Colonic mucosa (tissue), 4 donors: ENCODE results near the gene CLTRN. TPM values are rescaled to one million over a fixed set of nuclear protein-coding genes. Genes with fewer than 3 reads are reported as not detected.

Source experiments
- DNase-seq: peaks from one replicate; pipeline ENCODE4 v3.0.0-alpha.2; 2020
- H3K27ac ChIP-seq: fragments of 200-600 bp; one replicate; pipeline ENCODE4 v1.8.0; 2021
- H3K27me3 ChIP-seq: fragments of 200-600 bp; one replicate; pipeline ENCODE4 v1.8.0; 2021
- H3K36me3 ChIP-seq: fragments of 200-600 bp; one replicate; pipeline ENCODE4 v1.8.0; 2021
- H3K4me1 ChIP-seq: fragments of 200-600 bp; one replicate; pipeline ENCODE4 v1.8.0; 2021; ENCODE audit warnings: mild to moderate bottlenecking
- H3K4me3 ChIP-seq: fragments of 200-600 bp; one replicate; pipeline ENCODE4 v1.8.0; 2021
- H3K9ac ChIP-seq, 2 donors: one replicate each; pipeline ENCODE4 v1.7.0; 2013; ENCODE audit warnings: control low read depth in 2 of 2, low read depth in 2 of 2, low read length in 2 of 2
- H3K9me3 ChIP-seq: fragments of 200-600 bp; one replicate; pipeline ENCODE4 v1.8.0; 2021
- intact Hi-C: fragments of 100-400 bp; cut with DNase I; formaldehyde crosslinking; loops from one replicate; pipeline ENCODE4 v1.14.1; 2022
- total RNA-seq, 2 donors: library from RNA; stranded (reverse); fragmentation: NEBNext Ultra II Directional in 1 of 2; extraction: Animal tissue kit (Norgen Biotek cat#: 25700) in 1 of 2; gene quantifications; one replicate each; pipeline ENCODE4 v1.2.1, GENCODE V29; 2021
- TF ChIP-seq, protein P1 (sequence below): fragments of 200-600 bp; IDR thresholded peaks from one replicate; pipeline ENCODE4 v1.8.0; 2022; ENCODE audit warnings: antibody characterized with exemption, mild to moderate bottlenecking
- donor health status: healthy.
- donor health status: DM: no; HTN: no; CAD: no.
- donor health status: DM: no; HTN: no; CAD: no.

The CLTRN gene
- total RNA-seq, 2 donors from 2014 or later, result 0.35 TPM; not detected in 1

DNA sequence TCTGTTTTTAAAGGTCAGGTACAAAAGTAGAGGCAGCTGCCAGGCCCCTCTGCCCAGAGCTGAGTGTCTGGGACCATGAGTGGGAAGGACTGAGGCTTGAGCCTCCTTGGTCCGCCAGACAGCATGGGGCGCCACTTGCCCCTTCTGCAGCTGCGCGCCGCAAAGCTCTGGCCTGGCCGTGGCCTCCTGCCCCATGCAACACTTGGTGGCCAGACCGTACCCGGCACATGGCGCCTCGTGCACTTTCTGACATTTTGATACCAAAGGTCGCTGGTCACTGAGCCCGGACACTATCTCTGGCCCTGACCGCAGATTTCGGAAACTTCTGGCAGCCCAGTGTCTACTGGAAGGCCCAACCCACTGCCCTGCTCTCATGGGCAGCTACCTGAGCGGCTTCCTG, 18.6 kb downstream of the CLTRN start:
- H3K9ac ChIP-seq, result no peak overlapping the region
- H3K27ac ChIP-seq, result no peak overlapping the region
- H3K4me1 ChIP-seq, result no peaks in the 10 kb centered on the region
- H3K4me3 ChIP-seq, result no peak overlapping the region
- no peaks in the 10 kb centered on the region for H3K36me3 ChIP-seq
- DNase-seq, result no peak
- intact Hi-C loops, result no loop called here
- peaks cover 4% of the 10 kb centered on the region for H3K27me3 ChIP-seq
- H3K9me3 ChIP-seq, result no peaks in the 10 kb centered on the region
- TF ChIP-seq, protein P1, sequence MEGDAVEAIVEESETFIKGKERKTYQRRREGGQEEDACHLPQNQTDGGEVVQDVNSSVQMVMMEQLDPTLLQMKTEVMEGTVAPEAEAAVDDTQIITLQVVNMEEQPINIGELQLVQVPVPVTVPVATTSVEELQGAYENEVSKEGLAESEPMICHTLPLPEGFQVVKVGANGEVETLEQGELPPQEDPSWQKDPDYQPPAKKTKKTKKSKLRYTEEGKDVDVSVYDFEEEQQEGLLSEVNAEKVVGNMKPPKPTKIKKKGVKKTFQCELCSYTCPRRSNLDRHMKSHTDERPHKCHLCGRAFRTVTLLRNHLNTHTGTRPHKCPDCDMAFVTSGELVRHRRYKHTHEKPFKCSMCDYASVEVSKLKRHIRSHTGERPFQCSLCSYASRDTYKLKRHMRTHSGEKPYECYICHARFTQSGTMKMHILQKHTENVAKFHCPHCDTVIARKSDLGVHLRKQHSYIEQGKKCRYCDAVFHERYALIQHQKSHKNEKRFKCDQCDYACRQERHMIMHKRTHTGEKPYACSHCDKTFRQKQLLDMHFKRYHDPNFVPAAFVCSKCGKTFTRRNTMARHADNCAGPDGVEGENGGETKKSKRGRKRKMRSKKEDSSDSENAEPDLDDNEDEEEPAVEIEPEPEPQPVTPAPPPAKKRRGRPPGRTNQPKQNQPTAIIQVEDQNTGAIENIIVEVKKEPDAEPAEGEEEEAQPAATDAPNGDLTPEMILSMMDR, result no peak

- Histone ChIP-seq H3K27me3 (peaks cover 4% of the 10 kb centered on the region), H3K9me3 (no peaks in the 10 kb centered on the region), H3K9ac (no peak overlapping the region), H3K4me3 (no peak overlapping the region), H3K4me1 (no peaks in the 10 kb centered on the region), H3K36me3 (no peaks in the 10 kb centered on the region), H3K27ac (no peak overlapping the region)
- TF ChIP-seq, protein P1, result no peak
- no peak for DNase-seq
- intact Hi-C loops, result no loop called here
Observed at GRCh38 chrX:15645266-15645665, 19.3 kb downstream of the CLTRN start.

DNA sequence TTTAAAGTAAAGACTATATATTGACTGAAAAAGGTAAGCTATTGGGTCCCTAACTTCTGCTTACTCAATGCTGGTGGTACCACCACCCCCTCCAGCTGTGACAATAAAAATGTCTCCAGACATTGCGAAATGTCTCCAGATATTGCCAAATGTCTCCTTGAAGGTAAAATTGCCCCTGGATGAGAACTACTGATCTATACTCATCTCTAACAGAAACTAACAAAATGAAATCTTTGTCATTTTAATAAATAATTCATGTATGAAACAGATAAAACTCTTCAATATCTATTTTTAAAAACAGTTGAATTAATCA, 20.1 kb downstream of the CLTRN start:
- intact Hi-C loops, result no loop called here
- Histone ChIP-seq H3K4me1 (no peaks in the 10 kb centered on the region), H3K27me3 (peaks cover 4% of the 10 kb centered on the region), H3K9ac (no peak overlapping the region), H3K9me3 (no peaks in the 10 kb centered on the region), H3K4me3 (no peak overlapping the region), H3K27ac (no peak overlapping the region), H3K36me3 (no peaks in the 10 kb centered on the region)
- DNase-seq, result no peak
- TF ChIP-seq, protein P1, result no peak

- H3K9ac ChIP-seq, result no peak overlapping the region
- H3K27me3 ChIP-seq, result peaks cover 4% of the 10 kb centered on the region
- no peak for DNase-seq
- no peak overlapping the region for H3K4me3 ChIP-seq
- no peaks in the 10 kb centered on the region for H3K36me3 ChIP-seq
- H3K27ac ChIP-seq, result no peak overlapping the region
- no peaks in the 10 kb centered on the region for H3K9me3 ChIP-seq
- H3K4me1 ChIP-seq, result no peaks in the 10 kb centered on the region
- intact Hi-C loops, result no loop called here
- TF ChIP-seq, protein P1, result no peak
Observed at GRCh38 chrX:15643786-15644559, 20.6 kb downstream of the CLTRN start.

GRCh38 chrX:15631637-15632036, 33.0 kb downstream of the CLTRN start:
- H3K27ac ChIP-seq, result no peak overlapping the region
- no peaks in the 10 kb centered on the region for H3K36me3 ChIP-seq

More at GRCh38 chrX:15631637-15632036, 33.0 kb downstream of the CLTRN start:
- Histone ChIP-seq H3K4me1 (no peaks in the 10 kb centered on the region), H3K9ac (no peak overlapping the region), H3K27me3 (no peaks in the 10 kb centered on the region), H3K9me3 (no peaks in the 10 kb centered on the region), H3K4me3 (no peak overlapping the region)
- TF ChIP-seq, protein P1, result no peak
- DNase-seq, result no peak
- intact Hi-C loops, result no loop called here
